H9 (cell line): ENCODE results near the gene SLC16A3. TPM values are rescaled to one million over a fixed set of nuclear protein-coding genes. Genes with fewer than 3 reads are reported as not detected.

Source experiments
- DNase-seq: peaks from one replicate; pipeline ENCODE4 v3.0.0-alpha.2; 2017
- H2AFZ ChIP-seq: one replicate; pipeline ENCODE4 v1.6.1; 2013; ENCODE audit warnings: mild to moderate bottlenecking, low read length, control low read depth, moderate library complexity
- H2AK5ac ChIP-seq: 2 replicates; pipeline ENCODE4 v1.6.1; 2013; ENCODE audit warnings: low read length, control low read depth, mixed read lengths; ENCODE audit not compliant: insufficient read length
- H2BK120ac ChIP-seq: one replicate; pipeline ENCODE4 v1.6.1; 2013; ENCODE audit warnings: low read depth, mild to moderate bottlenecking, low read length, control low read depth, inconsistent platforms; ENCODE audit not compliant: poor library complexity, severe bottlenecking
- H2BK12ac ChIP-seq: 2 replicates; pipeline ENCODE4 v1.6.1; 2013; ENCODE audit warnings: low read length, control low read depth, mixed read lengths, low read depth; ENCODE audit not compliant: insufficient read length
- H2BK15ac ChIP-seq: 2 replicates; pipeline ENCODE4 v1.6.1; 2013; ENCODE audit warnings: low read depth, low read length, control low read depth
- H2BK20ac ChIP-seq: one replicate; pipeline ENCODE4 v1.6.1; 2013; ENCODE audit warnings: low read depth, mild to moderate bottlenecking, low read length, control low read depth, inconsistent platforms; ENCODE audit not compliant: poor library complexity, severe bottlenecking
- H2BK5ac ChIP-seq: 2 replicates; pipeline ENCODE4 v1.6.1; 2013; ENCODE audit warnings: low read length, control low read depth, mixed read lengths; ENCODE audit not compliant: insufficient read length
- H3K14ac ChIP-seq: 2 replicates; pipeline ENCODE4 v1.6.1; 2013; ENCODE audit warnings: low read length, control low read depth; ENCODE audit not compliant: insufficient read depth
- H3K18ac ChIP-seq: 2 replicates; pipeline ENCODE4 v1.6.1; 2013; ENCODE audit warnings: low read depth, mild to moderate bottlenecking, mixed read lengths, low read length, control low read depth; ENCODE audit not compliant: insufficient read length
- H3K23ac ChIP-seq: 2 replicates; pipeline ENCODE4 v1.6.1; 2013; ENCODE audit warnings: low read length, control low read depth, mixed read lengths, low read depth; ENCODE audit not compliant: insufficient read length
- H3K23me2 ChIP-seq: 2 replicates; pipeline ENCODE4 v1.6.1; 2013; ENCODE audit warnings: low read depth, mild to moderate bottlenecking, mixed read lengths, low read length, control low read depth; ENCODE audit not compliant: insufficient read length, poor library complexity, severe bottlenecking
- H3K27ac ChIP-seq: 2 replicates; pipeline ENCODE4 v1.5.1; 2013; ENCODE audit warnings: low read length, control low read depth, mixed read lengths, low read depth; ENCODE audit not compliant: insufficient read length
- H3K27me3 ChIP-seq: 2 replicates; pipeline ENCODE4 v1.6.1; 2013; ENCODE audit warnings: low read length, control low read depth, inconsistent platforms; ENCODE audit not compliant: insufficient read depth
- H3K4ac ChIP-seq: 2 replicates; pipeline ENCODE4 v1.6.1; 2013; ENCODE audit warnings: low read depth, mild to moderate bottlenecking, control low read depth, inconsistent platforms, low read length, moderate library complexity
- H3K4me1 ChIP-seq: 2 replicates; pipeline ENCODE4 v1.6.1; 2013; ENCODE audit warnings: low read length, control low read depth, inconsistent platforms; ENCODE audit not compliant: insufficient read depth
- H3K4me2 ChIP-seq: 2 replicates; pipeline ENCODE4 v1.6.1; 2013; ENCODE audit warnings: low read length, control low read depth, mixed read lengths; ENCODE audit not compliant: insufficient read length, insufficient read depth
- H3K56ac ChIP-seq: 2 replicates; pipeline ENCODE4 v1.6.1; 2013; ENCODE audit warnings: low read depth, mild to moderate bottlenecking, mixed read lengths, low read length, control low read depth; ENCODE audit not compliant: insufficient read length
- H3K79me1 ChIP-seq: 2 replicates; pipeline ENCODE4 v1.6.1; 2013; ENCODE audit warnings: low read depth, mild to moderate bottlenecking, moderate library complexity, low read length, control low read depth, inconsistent platforms; ENCODE audit not compliant: insufficient read depth, poor library complexity, severe bottlenecking
- H3K79me2 ChIP-seq: 2 replicates; pipeline ENCODE4 v1.6.1; 2013; ENCODE audit warnings: low read length, control low read depth, inconsistent platforms; ENCODE audit not compliant: insufficient read depth
- H3K9ac ChIP-seq: 2 replicates; pipeline ENCODE4 v1.6.1; 2013; ENCODE audit warnings: low read length, control low read depth, mixed read lengths; ENCODE audit not compliant: insufficient read length; ENCODE audit errors: extremely low read depth
- H3K9me3 ChIP-seq: one replicate; pipeline ENCODE4 v1.6.1; 2013; ENCODE audit warnings: low read depth, low read length, inconsistent platforms; ENCODE audit not compliant: control insufficient read depth
- H3T11ph ChIP-seq: one replicate; pipeline ENCODE4 v1.6.1; 2013; ENCODE audit warnings: mild to moderate bottlenecking, low read length, control low read depth, inconsistent platforms
- H4K20me1 ChIP-seq: one replicate; pipeline ENCODE4 v1.6.1; 2013; ENCODE audit not compliant: control insufficient read depth, insufficient read length, insufficient read depth
- H4K5ac ChIP-seq: 2 replicates; pipeline ENCODE4 v1.6.1; 2013; ENCODE audit warnings: low read depth, mild to moderate bottlenecking, mixed read lengths, low read length, control low read depth; ENCODE audit not compliant: insufficient read length
- H4K8ac ChIP-seq: replicated peaks from 2 replicates; pipeline ENCODE4 v1.6.1; 2013; ENCODE audit warnings: low read length, control low read depth, mixed read lengths, low read depth; ENCODE audit not compliant: insufficient read length
- H4K91ac ChIP-seq: 2 replicates; pipeline ENCODE4 v1.6.1; 2013; ENCODE audit warnings: low read depth, mild to moderate bottlenecking, moderate library complexity, mixed read lengths, low read length, control low read depth; ENCODE audit not compliant: insufficient read length
- H3K27ac Mint-ChIP-seq, 3 experiments: 2 replicates in 2 of 3; 3 replicates in 1 of 3; pipeline ENCODE4 v1.8.0; 2020 to 2021; ENCODE audit warnings: mixed read lengths in 3 of 3, mild to moderate bottlenecking in 1 of 3, moderate library complexity in 1 of 3
- H3K27me3 Mint-ChIP-seq: 2 replicates; pipeline ENCODE4 v1.8.0; 2021; ENCODE audit warnings: low read depth, mild to moderate bottlenecking, moderate library complexity, mixed read lengths
- H3K36me3 Mint-ChIP-seq, 3 experiments: 2 replicates in 2 of 3; 3 replicates in 1 of 3; pipeline ENCODE4 v1.8.0; 2020 to 2021; ENCODE audit warnings: low read depth in 3 of 3, mixed read lengths in 3 of 3; ENCODE audit not compliant: insufficient read depth in 1 of 3
- H3K4me1 Mint-ChIP-seq, 2 experiments: 2 replicates each; pipeline ENCODE4 v1.8.0; 2020; ENCODE audit warnings: mixed read lengths in 2 of 2
- H3K4me3 Mint-ChIP-seq, 2 experiments: 2 replicates in 1 of 2; 3 replicates in 1 of 2; pipeline ENCODE4 v1.8.0; 2020 to 2021; ENCODE audit warnings: mild to moderate bottlenecking in 2 of 2, mixed read lengths in 2 of 2, moderate library complexity in 1 of 2
- H3K9me3 Mint-ChIP-seq, 2 experiments: 2 replicates in 1 of 2; 3 replicates in 1 of 2; pipeline ENCODE4 v1.8.0; 2020; ENCODE audit warnings: mild to moderate bottlenecking in 2 of 2, mixed read lengths in 2 of 2, moderate library complexity in 1 of 2
- WGBS: extraction: QIAGEN DNeasy Blood & Tissue Kit; methylation state at CpG from one replicate; pipeline ENCODE4 v1.1.7; 2013; ENCODE audit warnings: missing lambda C conversion rate, low lambda C conversion rate, mixed read lengths; ENCODE audit not compliant: insufficient read length; ENCODE audit errors: extremely low coverage; 5-methylcytosine and 5-hydroxymethylcytosine counted together
- long read RNA-seq: library from polyadenylated mRNA; unstranded; transcript quantifications from one replicate; pipeline ENCODE4 v2.0.0, GENCODE V29; 2020
- total RNA-seq: library from RNA; stranded (reverse); gene quantifications from 2 replicates; pipeline ENCODE4 v1.2.1, GENCODE V29; 2021
- TF ChIP-seq, protein P1 (sequence below): fragments of 200-600 bp; sonication (generic); conservative IDR thresholded peaks from 3 replicates; pipeline ENCODE4 v1.8.0; 2021; ENCODE audit warnings: antibody characterized with exemption, mild to moderate bottlenecking

The SLC16A3 gene
- total RNA-seq = 26.0 and 28.4 TPM in 2 replicates
- long read RNA-seq, full-length matches to known transcripts = 9 of 20 reads
- long read RNA-seq, partial matches to known transcripts = 0 of 20 reads
- long read RNA-seq, other reads (novel, unspliced or antisense) = 11 of 20 reads

DNA sequence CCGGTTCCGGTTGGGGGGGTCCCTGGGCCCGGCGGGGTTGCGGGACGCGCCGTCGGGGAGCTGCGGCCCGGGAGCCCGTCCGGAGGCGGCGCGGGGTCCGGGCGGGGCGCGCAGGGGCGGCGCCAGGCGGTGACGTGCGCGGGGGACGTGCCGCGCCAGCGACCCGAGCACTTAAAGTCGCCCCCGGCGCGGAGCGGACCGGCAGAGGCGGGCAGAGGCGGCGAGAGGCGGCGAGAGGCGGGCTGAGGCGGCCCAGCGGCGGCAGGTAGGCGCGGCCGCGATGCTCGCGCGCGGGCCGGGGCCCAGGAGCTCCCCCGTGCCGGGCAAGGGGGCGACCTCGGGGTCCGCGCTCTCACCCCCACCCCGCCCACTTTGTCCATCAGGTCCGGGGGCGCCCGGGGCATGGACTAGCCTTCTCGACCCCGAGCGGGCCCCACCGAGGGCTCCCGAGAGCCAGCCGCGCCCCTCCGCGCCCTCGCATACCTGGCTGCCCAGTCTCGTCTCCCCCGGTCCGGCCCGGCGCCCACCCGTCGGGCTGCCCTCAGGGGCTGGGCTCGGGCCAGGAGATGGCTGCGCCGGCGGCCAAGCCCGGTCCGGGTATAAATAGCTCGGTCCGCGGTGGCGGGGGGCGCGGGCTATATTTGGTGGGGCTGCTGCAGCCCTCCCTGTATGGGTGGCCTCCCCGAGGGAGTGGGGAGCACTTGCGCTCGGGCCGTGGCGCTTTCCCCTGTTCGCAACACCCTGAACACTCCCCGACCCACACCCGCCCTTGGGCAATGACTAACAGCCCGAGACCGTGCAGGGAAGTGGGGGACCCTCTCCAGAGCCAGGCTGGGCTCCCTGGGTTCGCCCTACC lies at the start of gene SLC16A3:
TSS of gene SLC16A3 (plus strand) at position 201 of the 856 bp plus-strand sequence. CDS start 6,967 bp downstream, outside the sequence.
- TF ChIP-seq, protein P1, sequence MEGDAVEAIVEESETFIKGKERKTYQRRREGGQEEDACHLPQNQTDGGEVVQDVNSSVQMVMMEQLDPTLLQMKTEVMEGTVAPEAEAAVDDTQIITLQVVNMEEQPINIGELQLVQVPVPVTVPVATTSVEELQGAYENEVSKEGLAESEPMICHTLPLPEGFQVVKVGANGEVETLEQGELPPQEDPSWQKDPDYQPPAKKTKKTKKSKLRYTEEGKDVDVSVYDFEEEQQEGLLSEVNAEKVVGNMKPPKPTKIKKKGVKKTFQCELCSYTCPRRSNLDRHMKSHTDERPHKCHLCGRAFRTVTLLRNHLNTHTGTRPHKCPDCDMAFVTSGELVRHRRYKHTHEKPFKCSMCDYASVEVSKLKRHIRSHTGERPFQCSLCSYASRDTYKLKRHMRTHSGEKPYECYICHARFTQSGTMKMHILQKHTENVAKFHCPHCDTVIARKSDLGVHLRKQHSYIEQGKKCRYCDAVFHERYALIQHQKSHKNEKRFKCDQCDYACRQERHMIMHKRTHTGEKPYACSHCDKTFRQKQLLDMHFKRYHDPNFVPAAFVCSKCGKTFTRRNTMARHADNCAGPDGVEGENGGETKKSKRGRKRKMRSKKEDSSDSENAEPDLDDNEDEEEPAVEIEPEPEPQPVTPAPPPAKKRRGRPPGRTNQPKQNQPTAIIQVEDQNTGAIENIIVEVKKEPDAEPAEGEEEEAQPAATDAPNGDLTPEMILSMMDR = no peak
- Histone ChIP-seq H2BK12ac (no peak within 1 kb of the TSS), H3K23ac (no peak within 1 kb of the TSS), H3K27ac (no peak within 1 kb of the TSS), H3K27me3 (peaks cover 22% of the 10 kb centered on the region; the same call in 1 of the 2 replicates), H3K4me1 (no peaks in the 10 kb centered on the region), H3K56ac (no peak within 1 kb of the TSS), H3K79me1 (no peaks in the 10 kb centered on the region), H2AK5ac (no peak within 1 kb of the TSS), H3K79me2 (no peaks in the 10 kb centered on the region), H3K23me2 (peaks cover 11% of the 10 kb centered on the region), H3K9me3 (no peaks in the 10 kb centered on the region), H4K5ac (no peak within 1 kb of the TSS), H2BK5ac (no peak within 1 kb of the TSS), H4K8ac (no peak within 1 kb of the TSS), H3K4me2 (peak within 1 kb of the TSS; percentile 21), H3K14ac (peak within 1 kb of the TSS; percentile 49; the same call in 1 of the 2 replicates), H4K91ac (no peak within 1 kb of the TSS), H2BK15ac (no peak within 1 kb of the TSS), H3K9ac (no peak within 1 kb of the TSS), H3K4ac (no peak within 1 kb of the TSS), H3K18ac (no peak within 1 kb of the TSS), H2AFZ (no peak within 1 kb of the TSS), H3T11ph (no peak within 1 kb of the TSS), H2BK20ac (no peak within 1 kb of the TSS), H2BK120ac (no peak within 1 kb of the TSS), H4K20me1 (peaks cover 2% of the 10 kb centered on the region)
- Mint-ChIP-seq H3K36me3 (no peaks in the 10 kb centered on the region), H3K9me3 (no peaks in the 10 kb centered on the region), H3K27me3 (peaks cover 46% of the 10 kb centered on the region), H3K27ac (no peak within 1 kb of the TSS), H3K4me3 (peak within 1 kb of the TSS; percentile 60 to 72), H3K4me1 (peaks cover 2 to 4% of the 10 kb centered on the region in 2 experiments; a peak in 3 of 4 replicates)
- DNase-seq = no peak
- no CpG with 5 or more reads among the region's 105 CpGs for WGBS
